GM10266 (cell line): Measurements from ENCODE around the gene ZNF462.

ENCODE experiments used
- DNase-seq: peaks from one replicate; pipeline ENCODE4 v3.0.0; 2012; ENCODE audit errors: extremely low spot score
- TF ChIP-seq, protein P1 (sequence below): IDR thresholded peaks from 2 replicates; pipeline ENCODE4 v1.5.1; 2012; ENCODE audit warnings: mild to moderate bottlenecking, low read depth; ENCODE audit not compliant: control insufficient read depth, insufficient read depth; ENCODE audit errors: missing control alignments

ZNF462 gene

DNA sequence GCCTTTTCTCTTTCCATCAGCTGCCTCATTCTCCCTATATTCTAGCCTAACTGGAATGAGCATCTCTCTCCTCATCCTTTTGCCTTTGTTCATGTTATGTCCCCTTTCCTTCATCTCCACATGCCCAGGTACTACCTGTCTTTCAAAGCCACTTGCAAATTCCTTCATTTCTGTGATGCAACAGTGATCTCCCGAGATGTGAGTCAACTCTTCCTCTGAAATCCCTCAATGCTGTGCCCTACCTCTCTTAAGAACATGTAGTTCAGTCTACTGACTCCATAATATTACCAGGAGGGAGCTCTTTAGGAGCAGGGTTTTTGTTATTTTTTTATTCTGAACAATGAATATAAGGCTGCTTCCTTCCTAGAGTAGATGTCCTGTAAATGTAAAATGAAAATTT is 91.6 kb downstream of the ZNF462 start:
- no peak for DNase-seq

DNA sequence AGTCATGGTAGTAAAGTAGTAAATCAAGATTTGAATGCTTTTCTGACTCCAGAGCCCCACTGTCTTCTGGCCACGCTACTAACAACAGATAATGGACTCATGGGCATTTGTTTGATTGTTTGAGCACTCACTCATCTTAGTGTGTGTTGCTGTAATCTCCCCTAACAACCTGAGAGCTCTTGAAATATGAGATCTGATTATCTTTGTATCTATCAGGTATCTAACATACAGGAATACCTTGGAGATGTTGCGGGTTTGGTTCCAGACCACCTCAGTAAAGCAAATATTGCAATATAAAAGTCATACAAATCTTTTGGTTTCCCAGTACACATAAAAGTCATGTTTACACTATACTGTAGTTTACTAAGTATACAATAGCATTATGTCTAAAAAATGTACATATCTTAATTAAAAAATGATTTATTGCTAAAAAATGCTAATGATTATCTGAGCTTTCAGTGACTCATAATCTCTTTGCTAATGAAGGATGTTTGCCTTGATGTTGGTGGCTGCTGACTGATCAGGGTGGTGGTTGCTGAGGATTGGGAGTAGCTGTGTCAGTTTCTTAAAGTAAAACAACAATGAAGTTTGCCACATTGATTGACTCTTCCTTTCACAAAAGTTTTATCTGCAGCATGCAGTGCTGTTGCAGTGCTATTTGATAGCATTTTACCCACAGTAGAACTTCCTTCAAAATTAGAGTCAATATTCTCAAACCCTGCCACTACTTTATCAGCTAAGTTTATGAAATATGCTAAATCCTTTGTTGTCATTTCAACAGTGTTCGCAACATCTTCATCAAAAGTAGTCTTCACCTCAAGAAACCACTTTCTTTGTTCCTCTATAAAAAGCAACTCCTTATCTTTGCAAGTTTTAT is 92.2 kb downstream of the ZNF462 start:
- TF ChIP-seq, protein P1, sequence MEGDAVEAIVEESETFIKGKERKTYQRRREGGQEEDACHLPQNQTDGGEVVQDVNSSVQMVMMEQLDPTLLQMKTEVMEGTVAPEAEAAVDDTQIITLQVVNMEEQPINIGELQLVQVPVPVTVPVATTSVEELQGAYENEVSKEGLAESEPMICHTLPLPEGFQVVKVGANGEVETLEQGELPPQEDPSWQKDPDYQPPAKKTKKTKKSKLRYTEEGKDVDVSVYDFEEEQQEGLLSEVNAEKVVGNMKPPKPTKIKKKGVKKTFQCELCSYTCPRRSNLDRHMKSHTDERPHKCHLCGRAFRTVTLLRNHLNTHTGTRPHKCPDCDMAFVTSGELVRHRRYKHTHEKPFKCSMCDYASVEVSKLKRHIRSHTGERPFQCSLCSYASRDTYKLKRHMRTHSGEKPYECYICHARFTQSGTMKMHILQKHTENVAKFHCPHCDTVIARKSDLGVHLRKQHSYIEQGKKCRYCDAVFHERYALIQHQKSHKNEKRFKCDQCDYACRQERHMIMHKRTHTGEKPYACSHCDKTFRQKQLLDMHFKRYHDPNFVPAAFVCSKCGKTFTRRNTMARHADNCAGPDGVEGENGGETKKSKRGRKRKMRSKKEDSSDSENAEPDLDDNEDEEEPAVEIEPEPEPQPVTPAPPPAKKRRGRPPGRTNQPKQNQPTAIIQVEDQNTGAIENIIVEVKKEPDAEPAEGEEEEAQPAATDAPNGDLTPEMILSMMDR: no peak
- DNase-seq: no peak

More for the DNA sequence above, 91.6 kb downstream of the ZNF462 start:
- TF ChIP-seq, protein P1: no peak

- TF ChIP-seq, protein P1: no peak
- DNase-seq: no peak
Observed at GRCh38 chr9:106956971-106957370, 94.0 kb downstream of the ZNF462 start.

DNA sequence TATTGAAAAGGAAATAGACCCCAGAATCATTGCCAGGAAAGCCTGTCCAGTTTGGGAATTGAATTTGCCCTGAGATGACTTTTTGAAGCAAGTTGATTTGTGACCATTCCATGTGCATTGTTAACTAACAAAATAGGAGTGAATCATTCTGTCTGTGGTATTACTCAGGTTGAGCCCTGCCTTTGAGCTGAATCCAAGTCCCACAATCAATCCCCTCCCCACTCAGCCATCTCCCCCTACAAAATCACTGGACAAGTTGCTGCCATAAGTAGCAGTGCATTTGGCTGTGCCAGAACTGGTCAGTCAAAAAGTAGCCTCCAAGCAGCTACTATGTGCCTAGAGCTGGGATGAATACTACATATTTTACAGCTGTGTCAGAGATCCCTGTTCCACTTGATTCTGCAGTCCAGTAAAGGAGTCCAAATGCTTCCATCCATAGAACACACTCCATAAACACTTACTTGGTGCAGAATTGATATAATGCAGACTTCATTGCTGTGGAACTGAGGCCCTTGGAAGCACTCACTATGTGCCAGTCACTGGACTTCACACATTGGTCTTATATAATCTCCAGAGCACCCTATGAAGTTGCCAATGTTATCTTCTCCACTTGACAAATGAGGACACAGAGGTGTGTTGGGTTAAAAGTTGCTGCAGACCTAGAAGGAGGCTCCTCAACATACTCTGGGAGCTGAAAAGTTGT is 96.1 kb downstream of the ZNF462 start:
- no peak for DNase-seq

DNA sequence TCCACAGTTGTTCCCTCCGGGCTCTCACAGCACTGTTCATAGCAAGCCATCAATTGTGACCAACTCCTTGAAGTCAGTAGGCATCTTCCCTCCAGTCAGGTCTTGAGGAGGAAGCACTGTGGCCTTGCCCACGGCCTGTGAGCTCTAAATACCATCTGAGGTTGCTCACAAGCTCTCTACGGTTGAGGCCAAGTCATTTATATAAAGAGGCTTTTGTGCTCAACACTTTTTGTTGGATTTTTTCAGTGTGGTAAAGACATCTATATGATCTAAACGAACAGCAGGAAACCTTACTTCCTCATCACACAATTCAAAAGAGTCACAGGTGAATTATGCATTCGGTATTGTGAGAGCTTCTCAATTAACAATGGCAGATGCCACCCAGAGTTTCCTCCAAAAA is 97.3 kb downstream of the ZNF462 start:
- TF ChIP-seq, protein P1: no peak
- DNase-seq: no peak

More for the DNA sequence above, 96.1 kb downstream of the ZNF462 start:
- TF ChIP-seq, protein P1: no peak

- TF ChIP-seq, protein P1: no peak
Observed at GRCh38 chr9:106961623-106962022, 98.7 kb downstream of the ZNF462 start.

DNA sequence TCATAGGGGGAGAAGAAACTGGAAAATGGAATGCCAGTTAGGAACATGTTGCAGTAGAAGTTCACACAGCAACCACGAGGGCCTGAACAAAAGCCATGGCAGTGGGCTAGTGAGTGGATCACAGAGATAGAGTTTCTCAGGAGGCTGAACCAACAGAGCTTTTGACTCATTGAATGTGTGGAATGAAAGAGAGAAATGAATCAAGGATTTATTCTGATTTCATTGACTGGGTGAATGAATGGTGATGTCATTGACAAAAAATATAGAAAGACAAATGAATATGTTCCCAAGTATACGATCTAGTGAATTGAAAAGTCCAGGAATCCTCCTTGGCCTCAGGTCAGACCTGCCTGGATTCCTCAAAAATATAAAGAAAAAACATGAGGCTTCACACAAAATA is 99.2 kb downstream of the ZNF462 start:
- DNase-seq: no peak
- TF ChIP-seq, protein P1: no peak

More at GRCh38 chr9:106961623-106962022, 98.7 kb downstream of the ZNF462 start:
- DNase-seq: no peak
